ENCODE results near the gene ZIC4.

Gene ZIC4

GRCh38 chr3:147422601-147423536 is 16.5 kb upstream of the ZIC4 start:
- no peaks in the 10 kb centered on the region for H3K36me3 ChIP-seq (replicated peaks; ENCODE audit: low read depth, low read length)
- no peak overlapping the region for H3K9ac ChIP-seq (ENCODE audit: low read length)
- no peaks in the 10 kb centered on the region for H4K20me1 ChIP-seq (ENCODE audit: insufficient read depth, low read length)
- no peaks in the 10 kb centered on the region for H3K27me3 ChIP-seq (ENCODE audit: low read depth, low read length)
- H3K4me3 ChIP-seq (ENCODE audit: low read length), result no peak overlapping the region
- H3K9me3 ChIP-seq (ENCODE audit: insufficient read depth, low read length), result no peaks in the 10 kb centered on the region
- no peak overlapping the region for H2AFZ ChIP-seq (ENCODE audit: low read depth, low read length)
- no peaks in the 10 kb centered on the region for H3K79me2 ChIP-seq (ENCODE audit: low read length)
- no peak overlapping the region for H3K27ac ChIP-seq (ENCODE audit: low read length)
- H3K4me2 ChIP-seq (ENCODE audit: low read length), result no peak overlapping the region
- TF ChIP-seq CTCF (IDR thresholded peaks at IDR 0.05; ENCODE audit: low read depth, low read length) (no peak), EZH2phosphoT487 (IDR thresholded peaks at IDR 0.05; ENCODE audit: low read depth) (no peak)
- H3K4me1 ChIP-seq (ENCODE audit: low read length), result no peaks in the 10 kb centered on the region

GRCh38 chr3:147422196-147422595 is 15.9 kb upstream of the ZIC4 start:
- Histone ChIP-seq H3K4me2 (ENCODE audit: low read length) (no peak overlapping the region), H3K9me3 (ENCODE audit: insufficient read depth, low read length) (no peaks in the 10 kb centered on the region), H3K4me3 (ENCODE audit: low read length) (no peak overlapping the region), H4K20me1 (ENCODE audit: insufficient read depth, low read length) (no peaks in the 10 kb centered on the region), H3K79me2 (ENCODE audit: low read length) (no peaks in the 10 kb centered on the region), H3K9ac (ENCODE audit: low read length) (no peak overlapping the region), H3K4me1 (ENCODE audit: low read length) (no peaks in the 10 kb centered on the region), H3K27me3 (ENCODE audit: low read depth, low read length) (no peaks in the 10 kb centered on the region), H3K36me3 (replicated peaks; ENCODE audit: low read depth, low read length) (no peaks in the 10 kb centered on the region), H2AFZ (ENCODE audit: low read depth, low read length) (no peak overlapping the region), H3K27ac (ENCODE audit: low read length) (no peak overlapping the region)
- no peak for TF ChIP-seq CTCF (IDR thresholded peaks at IDR 0.05; ENCODE audit: low read depth, low read length)
- TF ChIP-seq EZH2phosphoT487 (IDR thresholded peaks at IDR 0.05; ENCODE audit: low read depth), result no peak

GRCh38 chr3:147421184-147421912 is 15.0 kb upstream of the ZIC4 start:
- no peaks in the 10 kb centered on the region for H4K20me1 ChIP-seq (ENCODE audit: insufficient read depth, low read length)
- no peak overlapping the region for H3K9ac ChIP-seq (ENCODE audit: low read length)
- H3K79me2 ChIP-seq (ENCODE audit: low read length), result no peaks in the 10 kb centered on the region
- no peaks in the 10 kb centered on the region for H3K36me3 ChIP-seq (replicated peaks; ENCODE audit: low read depth, low read length)
- no peaks in the 10 kb centered on the region for H3K4me1 ChIP-seq (ENCODE audit: low read length)
- no peak overlapping the region for H3K4me2 ChIP-seq (ENCODE audit: low read length)
- H3K4me3 ChIP-seq (ENCODE audit: low read length), result no peak overlapping the region
- no peaks in the 10 kb centered on the region for H3K9me3 ChIP-seq (ENCODE audit: insufficient read depth, low read length)
- TF ChIP-seq CTCF (IDR thresholded peaks at IDR 0.05; ENCODE audit: low read depth, low read length), result no peak
- TF ChIP-seq EZH2phosphoT487 (IDR thresholded peaks at IDR 0.05; ENCODE audit: low read depth), result no peak
- H3K27me3 ChIP-seq (ENCODE audit: low read depth, low read length), result no peaks in the 10 kb centered on the region
- no peak overlapping the region for H3K27ac ChIP-seq (ENCODE audit: low read length)
- no peak overlapping the region for H2AFZ ChIP-seq (ENCODE audit: low read depth, low read length)

Data from OCI-LY3 (cell line).